ENCODE results near the gene PDZD2.
"Not testable (repeated sequence)": the region's sequence is repeated elsewhere in the genome, so short reads cannot be mapped to it uniquely, and the experiment has no call there.

PDZD2 gene

GRCh38 chr5:32116574-32117313 is 477.8 kb downstream of the PDZD2 start:
- no peak for DNase-seq

DNA sequence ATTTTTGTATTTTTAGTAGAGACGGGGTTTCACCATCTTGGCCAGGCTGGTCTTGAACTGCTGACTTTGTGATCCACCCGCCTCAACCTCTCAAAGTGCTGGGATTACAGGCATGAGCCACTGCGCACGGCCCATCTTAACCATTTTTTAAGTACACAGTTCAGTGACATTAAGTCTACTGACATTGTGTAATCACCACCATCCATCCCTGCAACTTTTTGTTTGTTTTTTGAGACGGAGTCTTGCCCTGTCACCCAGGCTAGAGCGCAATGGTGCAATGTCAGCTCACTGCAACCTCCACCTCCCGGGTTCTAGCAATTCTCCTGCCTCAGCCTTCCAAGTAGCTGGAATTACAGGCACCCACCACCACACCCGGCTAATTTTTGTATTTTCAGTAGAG is 480.0 kb downstream of the PDZD2 start:
- DNase-seq, result not testable (repeated sequence)

DNA sequence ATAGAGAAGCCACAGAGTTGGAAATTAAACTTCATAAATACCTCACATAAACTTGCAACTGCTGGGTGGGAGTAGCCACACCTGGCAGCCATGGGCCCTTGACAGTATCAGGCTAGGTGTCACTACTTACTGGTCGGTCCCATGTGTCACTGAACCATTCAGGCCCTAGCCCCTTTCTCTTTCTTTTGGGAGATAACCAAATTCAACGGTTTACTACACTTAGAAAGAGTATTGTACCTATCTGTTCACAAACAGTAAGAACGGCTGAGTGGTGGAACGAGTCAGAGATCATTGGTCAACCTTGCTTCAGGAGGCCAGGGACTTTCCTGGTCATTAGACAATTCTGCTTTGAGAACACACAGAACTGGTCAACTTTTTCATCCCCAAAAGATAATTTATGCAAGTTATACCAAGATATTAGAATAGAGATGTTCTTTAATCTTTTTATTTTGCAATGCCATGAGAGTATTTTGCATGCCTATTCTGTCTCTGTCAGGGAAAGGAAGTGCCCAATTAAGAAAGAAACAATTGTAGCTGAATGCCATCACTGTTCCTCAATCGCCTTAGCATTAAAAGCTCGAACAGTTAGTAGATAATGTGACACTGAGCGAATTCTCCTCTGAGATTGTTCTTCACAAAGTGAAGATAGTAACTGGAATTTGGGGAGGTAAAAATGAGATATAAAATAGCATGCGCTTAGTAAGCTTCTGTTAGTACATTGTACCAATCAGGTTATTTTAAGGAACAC is 484.3 kb downstream of the PDZD2 start:
- no peak for DNase-seq

DNA sequence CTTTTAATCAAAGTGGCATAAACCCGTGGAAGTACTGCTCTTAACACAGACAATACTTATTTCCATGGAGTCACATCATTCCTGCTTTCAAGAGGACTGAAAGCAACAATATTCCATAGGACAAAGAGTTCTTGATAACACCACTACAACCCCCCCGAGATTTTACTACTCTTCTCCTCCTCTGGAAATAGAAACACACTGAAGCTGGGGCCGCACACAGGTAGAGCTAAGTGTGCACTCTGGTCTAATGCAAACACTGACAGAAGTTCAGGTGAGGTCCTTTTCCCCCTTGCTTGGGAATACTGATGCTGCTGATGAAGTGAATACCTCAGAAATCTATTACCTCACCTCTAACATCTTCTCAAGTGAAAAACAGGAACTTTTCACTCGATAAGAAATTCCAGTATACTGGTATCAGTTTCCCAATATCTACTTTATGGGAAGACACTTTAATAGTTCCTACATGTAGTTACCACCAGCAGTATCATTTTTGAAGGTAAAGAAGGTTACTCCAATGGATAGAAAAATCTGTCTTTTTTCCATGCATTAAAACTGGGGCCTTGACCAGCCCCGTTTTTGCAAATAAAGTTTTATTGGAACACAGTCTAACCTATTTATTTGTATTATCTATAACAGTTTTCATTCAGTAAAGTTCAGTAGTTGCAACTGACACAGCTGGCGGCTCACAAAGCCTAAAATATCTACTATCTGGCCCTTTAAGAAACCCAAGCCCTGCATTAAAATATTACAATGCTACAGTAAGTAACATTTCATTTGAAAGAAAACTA is 485.2 kb downstream of the PDZD2 start:
- DNase-seq, result no peak

GRCh38 chr5:32126691-32127090 is 487.8 kb downstream of the PDZD2 start:
- DNase-seq, result no peak

GRCh38 chr5:32127711-32128110 is 488.8 kb downstream of the PDZD2 start:
- no peak for DNase-seq

- no peak for DNase-seq
These were observed 490.2 kb downstream of the PDZD2 start for GRCh38 chr5:32129074-32129598.

DNA sequence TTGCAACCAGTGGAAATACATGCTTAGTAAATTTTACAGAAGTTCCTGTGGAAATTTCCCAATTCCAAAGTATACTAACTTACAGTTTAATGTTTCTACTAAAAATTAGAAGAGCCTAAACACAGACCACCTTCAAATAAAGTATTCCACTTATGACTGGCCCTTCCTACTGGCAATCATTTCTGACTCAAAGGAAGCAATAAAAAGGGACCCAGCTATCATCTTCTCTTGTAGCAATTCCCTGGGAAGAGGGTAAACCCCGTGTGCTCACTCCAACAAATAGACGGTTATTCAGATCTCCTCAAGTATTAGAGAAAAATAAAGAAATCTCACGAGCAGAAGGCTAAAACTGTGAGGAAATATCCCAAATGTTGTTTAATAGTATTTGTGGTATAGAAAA is 491.9 kb downstream of the PDZD2 start:
- no peak for DNase-seq

- DNase-seq, result no peak
These were observed 492.7 kb downstream of the PDZD2 start for GRCh38 chr5:32131604-32132003.

DNA sequence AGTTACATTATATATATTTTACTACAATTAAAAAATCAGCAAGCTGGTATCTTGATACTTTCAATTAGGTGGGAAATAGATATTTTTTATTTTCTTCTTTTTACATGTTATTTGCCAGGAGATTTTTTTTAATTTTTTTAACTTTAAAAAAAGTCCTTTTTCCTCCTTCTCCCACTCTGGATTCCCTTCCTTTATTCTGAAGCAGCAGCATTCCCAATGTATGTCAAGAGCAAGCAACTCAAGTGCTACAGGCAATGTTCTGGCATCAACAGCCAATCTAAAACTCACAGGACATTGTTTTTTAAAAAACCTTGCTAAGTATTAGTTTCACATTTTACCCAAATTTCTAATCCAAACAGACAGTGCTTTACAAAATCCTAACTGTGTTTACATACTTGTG is 493.8 kb downstream of the PDZD2 start:
- DNase-seq, result no peak

- DNase-seq, result no peak
These were observed 496.2 kb downstream of the PDZD2 start for GRCh38 chr5:32135086-32135485.

DNA sequence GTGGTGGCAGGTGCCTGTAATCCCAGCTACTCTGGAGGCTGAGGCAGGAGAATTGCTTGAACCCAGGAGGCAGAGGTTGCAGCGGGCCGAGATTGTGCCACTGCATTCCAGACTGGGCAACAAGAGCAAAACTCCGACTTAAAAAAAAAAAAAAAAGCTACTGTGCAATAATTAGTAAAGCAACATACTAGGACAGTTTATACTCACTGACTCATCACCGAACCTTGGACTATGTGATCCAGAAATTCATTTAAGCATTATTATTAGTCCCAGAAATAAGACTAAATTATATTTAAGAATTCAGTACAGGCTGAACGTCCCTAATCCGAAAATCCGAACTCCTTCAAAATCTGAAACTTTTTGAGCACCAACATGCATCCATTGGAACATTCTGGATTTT is 497.4 kb downstream of the PDZD2 start:
- DNase-seq, result no peak

DNA sequence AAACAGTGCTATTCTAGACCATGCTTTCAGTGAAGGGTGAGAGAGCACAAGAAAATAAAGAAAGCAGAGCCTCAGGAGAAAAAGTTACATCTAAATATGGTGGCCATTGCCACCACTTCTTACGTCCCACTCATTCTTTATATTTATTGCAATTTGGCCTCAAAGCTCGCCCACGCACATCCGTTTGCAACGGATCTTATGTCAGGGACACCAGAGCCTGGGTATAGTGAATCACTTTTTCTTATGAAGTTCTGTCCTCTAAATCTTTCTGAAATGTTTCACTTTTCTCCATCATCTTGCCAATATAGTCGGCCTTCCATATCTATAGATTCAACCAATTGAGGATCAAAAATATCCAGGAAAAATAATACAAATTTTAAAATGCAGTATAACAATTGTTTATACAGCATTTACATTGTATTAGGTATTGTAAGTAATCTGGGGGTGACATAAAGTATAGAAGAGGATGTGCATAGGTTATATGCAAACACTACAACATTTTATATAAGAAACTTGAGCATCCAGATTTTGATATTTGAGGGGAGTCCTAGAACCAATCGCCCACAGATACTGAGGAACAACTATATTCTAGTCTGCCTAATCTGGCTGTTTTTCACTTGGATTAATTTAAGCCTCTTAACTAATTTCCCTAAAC is 500.0 kb downstream of the PDZD2 start:
- DNase-seq, result peak in 2 of 5 donors; percentile 5 to 67

GRCh38 chr5:32143617-32144377 is 504.9 kb downstream of the PDZD2 start:
- DNase-seq, result no peak

- DNase-seq, result no peak
These were observed 505.7 kb downstream of the PDZD2 start for GRCh38 chr5:32144378-32145207.

DNA sequence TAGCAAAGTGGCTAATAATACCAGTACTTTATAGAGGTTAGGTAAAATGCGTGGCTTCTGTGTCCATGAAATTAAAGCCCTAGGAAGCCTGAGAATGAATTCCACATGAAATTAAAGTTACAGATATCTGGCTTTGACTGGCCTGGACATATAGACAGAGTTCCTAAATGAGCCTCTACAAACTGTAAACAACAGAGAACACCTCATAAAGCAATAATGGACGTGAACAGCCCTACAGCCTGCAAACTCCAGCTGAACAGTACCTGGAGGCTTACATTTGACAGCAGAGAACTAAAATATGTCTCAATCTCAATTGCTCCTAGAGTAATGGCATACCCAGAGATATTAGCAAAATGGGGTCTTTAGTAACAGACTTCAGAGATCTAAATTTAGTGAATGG is 506.4 kb downstream of the PDZD2 start:
- no peak for DNase-seq

DNA sequence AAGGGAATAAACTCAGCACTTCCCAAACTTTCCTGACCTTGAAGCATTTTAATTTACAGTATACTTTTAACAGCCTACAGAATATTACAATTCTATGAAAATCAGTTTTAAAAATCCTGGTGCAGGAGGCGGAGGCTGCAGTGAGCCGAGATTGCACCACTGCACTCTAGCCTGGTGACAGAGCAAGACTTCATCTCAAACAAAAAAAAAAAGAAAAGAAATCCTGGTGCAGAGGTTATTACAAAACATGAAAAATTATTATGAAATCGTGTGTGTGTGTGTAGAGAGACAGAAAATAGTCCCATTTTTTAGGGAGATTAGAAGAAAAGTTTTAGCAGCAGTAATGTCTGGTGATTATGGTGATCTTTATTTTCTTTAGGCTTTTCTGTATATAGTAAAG is 508.3 kb downstream of the PDZD2 start:
- no peak for DNase-seq

DNA sequence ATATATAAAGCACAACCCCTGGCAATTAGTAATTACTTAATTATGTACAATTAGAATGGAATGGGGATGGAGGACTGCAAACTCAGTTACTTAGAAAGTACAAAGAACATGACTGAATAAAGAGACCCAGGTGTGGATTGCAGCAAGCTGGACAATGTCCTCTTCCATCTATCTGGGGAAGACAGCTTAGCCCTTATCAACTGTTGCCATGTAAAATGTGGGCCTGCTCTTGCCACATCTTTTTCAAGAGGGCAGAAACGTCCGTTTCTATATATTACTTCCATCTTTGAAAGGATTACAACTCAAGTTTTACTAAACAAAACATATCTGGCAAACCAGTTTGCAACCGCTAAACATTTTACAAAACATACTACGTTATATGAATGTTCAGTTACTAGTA is 509.0 kb downstream of the PDZD2 start:
- no peak for DNase-seq

GRCh38 chr5:32150366-32150765 is 511.4 kb downstream of the PDZD2 start:
- DNase-seq, result no peak

GRCh38 chr5:32151198-32151597 is 512.3 kb downstream of the PDZD2 start:
- DNase-seq, result no peak

DNA sequence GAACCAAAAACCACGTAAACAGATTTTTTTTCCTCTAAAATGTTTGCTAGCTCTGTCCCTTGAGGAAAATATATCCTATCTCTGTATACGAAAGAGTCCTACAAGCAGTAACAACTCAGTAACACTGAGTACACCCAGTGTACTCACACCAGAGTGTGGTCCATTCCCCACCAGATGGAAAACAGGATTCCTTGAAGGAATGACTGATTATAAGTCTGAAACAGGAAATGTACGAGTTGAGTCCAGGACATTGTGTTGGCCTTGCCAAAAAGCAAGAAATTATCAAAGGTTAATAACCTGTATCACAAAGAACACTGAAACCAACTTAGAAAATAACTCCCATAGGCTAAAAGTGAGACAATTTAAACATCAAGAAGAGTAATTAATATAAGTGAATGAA is 514.8 kb downstream of the PDZD2 start:
- no peak for DNase-seq
